Loucy (cell line): ENCODE data around the gene CLSTN2.

Source experiments
- EZH2phosphoT487 ChIP-seq: fragments of 200-600 bp; IDR thresholded peaks from 2 replicates; pipeline ENCODE4 v1.6.1; 2018; ENCODE audit warnings: antibody characterized with exemption, mild to moderate bottlenecking, moderate library complexity, borderline replicate concordance
- TF ChIP-seq, protein P1 (sequence below): fragments of 200-600 bp; sonication (generic); conservative IDR thresholded peaks from 2 replicates; pipeline ENCODE4 v1.5.1; 2014; ENCODE audit warnings: mild to moderate bottlenecking, antibody characterized with exemption, low read length

DNA sequence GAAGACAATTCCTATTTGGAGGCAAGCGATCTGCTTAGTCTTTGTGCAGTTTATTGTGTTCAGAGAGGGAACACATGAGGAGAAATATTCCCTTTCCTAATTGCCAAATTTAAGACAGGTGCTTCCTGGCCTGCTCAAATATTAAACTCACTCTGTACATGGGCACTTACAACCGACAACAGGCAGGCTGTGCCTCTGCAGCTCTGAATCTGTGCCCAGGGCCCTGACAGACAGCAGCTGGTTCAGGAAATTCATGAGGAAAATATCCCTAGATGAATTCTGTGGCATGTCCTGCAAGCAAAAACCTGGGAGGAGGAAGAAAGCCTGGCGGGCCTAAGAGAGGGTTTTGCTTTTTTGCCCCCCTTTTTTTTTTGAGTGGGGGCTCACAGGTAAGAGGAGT is 573.6 kb downstream of the CLSTN2 start:
- TF ChIP-seq, protein P1, sequence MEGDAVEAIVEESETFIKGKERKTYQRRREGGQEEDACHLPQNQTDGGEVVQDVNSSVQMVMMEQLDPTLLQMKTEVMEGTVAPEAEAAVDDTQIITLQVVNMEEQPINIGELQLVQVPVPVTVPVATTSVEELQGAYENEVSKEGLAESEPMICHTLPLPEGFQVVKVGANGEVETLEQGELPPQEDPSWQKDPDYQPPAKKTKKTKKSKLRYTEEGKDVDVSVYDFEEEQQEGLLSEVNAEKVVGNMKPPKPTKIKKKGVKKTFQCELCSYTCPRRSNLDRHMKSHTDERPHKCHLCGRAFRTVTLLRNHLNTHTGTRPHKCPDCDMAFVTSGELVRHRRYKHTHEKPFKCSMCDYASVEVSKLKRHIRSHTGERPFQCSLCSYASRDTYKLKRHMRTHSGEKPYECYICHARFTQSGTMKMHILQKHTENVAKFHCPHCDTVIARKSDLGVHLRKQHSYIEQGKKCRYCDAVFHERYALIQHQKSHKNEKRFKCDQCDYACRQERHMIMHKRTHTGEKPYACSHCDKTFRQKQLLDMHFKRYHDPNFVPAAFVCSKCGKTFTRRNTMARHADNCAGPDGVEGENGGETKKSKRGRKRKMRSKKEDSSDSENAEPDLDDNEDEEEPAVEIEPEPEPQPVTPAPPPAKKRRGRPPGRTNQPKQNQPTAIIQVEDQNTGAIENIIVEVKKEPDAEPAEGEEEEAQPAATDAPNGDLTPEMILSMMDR, result no peak
- TF ChIP-seq EZH2phosphoT487, result no peak
